ENCODE measurements around the gene TENM3.

The TENM3 gene

GRCh38 chr4:182346250-182346649 is 103.0 kb downstream of the TENM3 start:
- CTCF ChIA-PET = no interaction called here
- Histone ChIP-seq H3K4me3 (ENCODE audit: low read depth, low read length) (no peak overlapping the region), H3K4me1 (ENCODE audit: control insufficient read depth, insufficient read depth, low read length) (peaks cover 13% of the 10 kb centered on the region), H3K36me3 (ENCODE audit: control insufficient read depth in 2 of 2, insufficient read depth in 1 of 2, low read length in 2 of 2) (no peaks in the 10 kb centered on the region), H3K9me3 (ENCODE audit: control insufficient read depth, insufficient read depth, low read depth, low read length) (no peaks in the 10 kb centered on the region), H3K27ac (ENCODE audit: extremely low read depth, low read depth, low read length) (no peak overlapping the region)
- TF ChIP-seq ZNF596 (tag by site-specific recombination; IDR thresholded peaks at IDR 0.05) (no peak), ZBTB44 (tag by site-specific recombination; IDR thresholded peaks at IDR 0.05) (no peak), ZNF292 (tag by site-specific recombination; IDR thresholded peaks at IDR 0.05; ENCODE audit: borderline replicate concordance, low read depth) (no peak), ZNF223 (tag by site-specific recombination; IDR thresholded peaks at IDR 0.05) (no peak), ZNF140 (tag by site-specific recombination; IDR thresholded peaks at IDR 0.05) (no peak), ZNF610 (tag by site-specific recombination; IDR thresholded peaks at IDR 0.05; ENCODE audit: borderline replicate concordance) (no peak), ZNF157 (tag by site-specific recombination; IDR thresholded peaks at IDR 0.05) (no peak), YY2 (tag by site-specific recombination; IDR thresholded peaks at IDR 0.05) (no peak), ZNF530 (tag by site-specific recombination; IDR thresholded peaks at IDR 0.05; ENCODE audit: low read depth) (no peak)
- POLR2A ChIA-PET = no interaction called here

GRCh38 chr4:182346675-182347375 is 103.6 kb downstream of the TENM3 start:
- no peak overlapping the region for H3K4me3 ChIP-seq (ENCODE audit: low read depth, low read length)
- TF ChIP-seq ZNF600 (tag by site-specific recombination; IDR thresholded peaks at IDR 0.05) (no peak), ZNF514 (tag by site-specific recombination; IDR thresholded peaks at IDR 0.05) (no peak), ZNF777 (tag by site-specific recombination; IDR thresholded peaks at IDR 0.05; ENCODE audit: borderline replicate concordance) (no peak), ZNF501 (tag by site-specific recombination; IDR thresholded peaks at IDR 0.05) (no peak), ZNF214 (tag by site-specific recombination; IDR thresholded peaks at IDR 0.05; ENCODE audit: borderline replicate concordance) (no peak), ZNF843 (tag by site-specific recombination; IDR thresholded peaks at IDR 0.05) (no peak), ZNF24 (tag by site-specific recombination; IDR thresholded peaks at IDR 0.05) (no peak), ZNF558 (tag by site-specific recombination; IDR thresholded peaks at IDR 0.05) (no peak), ZNF629 (tag by site-specific recombination; IDR thresholded peaks at IDR 0.05) (no peak), ZBTB17 (tag by site-specific recombination; IDR thresholded peaks at IDR 0.05) (no peak), ZFP69B (tag by site-specific recombination; IDR thresholded peaks at IDR 0.05) (no peak), ZNF701 (tag by site-specific recombination; IDR thresholded peaks at IDR 0.05) (no peak), ZNF692 (tag by site-specific recombination; IDR thresholded peaks at IDR 0.05) (no peak), PRDM1 (tag by site-specific recombination; IDR thresholded peaks at IDR 0.05) (no peak)
- TF ChIP-seq, protein P1, sequence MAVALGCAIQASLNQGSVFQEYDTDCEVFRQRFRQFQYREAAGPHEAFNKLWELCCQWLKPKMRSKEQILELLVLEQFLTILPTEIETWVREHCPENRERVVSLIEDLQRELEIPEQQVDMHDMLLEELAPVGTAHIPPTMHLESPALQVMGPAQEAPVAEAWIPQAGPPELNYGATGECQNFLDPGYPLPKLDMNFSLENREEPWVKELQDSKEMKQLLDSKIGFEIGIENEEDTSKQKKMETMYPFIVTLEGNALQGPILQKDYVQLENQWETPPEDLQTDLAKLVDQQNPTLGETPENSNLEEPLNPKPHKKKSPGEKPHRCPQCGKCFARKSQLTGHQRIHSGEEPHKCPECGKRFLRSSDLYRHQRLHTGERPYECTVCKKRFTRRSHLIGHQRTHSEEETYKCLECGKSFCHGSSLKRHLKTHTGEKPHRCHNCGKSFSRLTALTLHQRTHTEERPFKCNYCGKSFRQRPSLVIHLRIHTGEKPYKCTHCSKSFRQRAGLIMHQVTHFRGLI (tag by site-specific recombination; IDR thresholded peaks at IDR 0.05) = no peak
- H3K4me1 ChIP-seq (ENCODE audit: control insufficient read depth, insufficient read depth, low read length) = peaks cover 13% of the 10 kb centered on the region
- H3K27ac ChIP-seq (ENCODE audit: extremely low read depth, low read depth, low read length) = no peak overlapping the region
- H3K9me3 ChIP-seq (ENCODE audit: control insufficient read depth, insufficient read depth, low read depth, low read length) = no peaks in the 10 kb centered on the region
- no peaks in the 10 kb centered on the region for H3K36me3 ChIP-seq (ENCODE audit: control insufficient read depth in 2 of 2, insufficient read depth in 1 of 2, low read length in 2 of 2)
- CTCF ChIA-PET = no interaction called here
- POLR2A ChIA-PET = no interaction called here
